GM21723 (cell line): Measurements from ENCODE around the gene USH1G.

Experiments used
- ATAC-seq: cut with Tn5 transposase; IDR thresholded peaks from one replicate; pipeline ENCODE4 v1.9.1; 2021; ENCODE audit warnings: mild to moderate bottlenecking, moderate library complexity; ENCODE audit not compliant: unreplicated experiment

USH1G gene

GRCh38 chr17:74954665-74955421 lies 31.8 kb upstream of the USH1G start:
- ATAC-seq: no peak

GRCh38 chr17:74954115-74954514 lies 31.1 kb upstream of the USH1G start:
- no peak for ATAC-seq

- no peak for ATAC-seq
Observed at GRCh38 chr17:74953134-74953687, 30.2 kb upstream of the USH1G start.

- no peak for ATAC-seq
Observed at GRCh38 chr17:74952431-74953133, 29.5 kb upstream of the USH1G start.

GRCh38 chr17:74951680-74952421 lies 28.8 kb upstream of the USH1G start:
- no peak for ATAC-seq

GRCh38 chr17:74951065-74951464 lies 28.0 kb upstream of the USH1G start:
- ATAC-seq: no peak

GRCh38 chr17:74950207-74950606 lies 27.2 kb upstream of the USH1G start:
- ATAC-seq: no peak

- ATAC-seq: no peak
Observed at GRCh38 chr17:74949455-74950115, 26.5 kb upstream of the USH1G start.

- no peak for ATAC-seq
Observed at GRCh38 chr17:74947041-74947754, 24.1 kb upstream of the USH1G start.

- ATAC-seq: no peak
Observed at GRCh38 chr17:74946641-74947040, 23.6 kb upstream of the USH1G start.

GRCh38 chr17:74945543-74945942 lies 22.5 kb upstream of the USH1G start:
- peak; percentile 69 for ATAC-seq

GRCh38 chr17:74943808-74944522 lies 20.9 kb upstream of the USH1G start:
- ATAC-seq: no peak

GRCh38 chr17:74941128-74941725 lies 18.2 kb upstream of the USH1G start:
- ATAC-seq: no peak

GRCh38 chr17:74939534-74939933 lies 16.5 kb upstream of the USH1G start:
- ATAC-seq: no peak

- ATAC-seq: no peak
Observed at GRCh38 chr17:74938194-74938950, 15.3 kb upstream of the USH1G start.

GRCh38 chr17:74937064-74938051 lies 14.3 kb upstream of the USH1G start:
- ATAC-seq: no peak

GRCh38 chr17:74936470-74936799 lies 13.4 kb upstream of the USH1G start:
- ATAC-seq: no peak
